ENCODE results near the gene NFX1. TPM values are rescaled to one million over a fixed set of nuclear protein-coding genes. Genes with fewer than 3 reads are reported as not detected.
"Not testable (repeated sequence)": the region's sequence is repeated elsewhere in the genome, so short reads cannot be mapped to it uniquely, and the experiment has no call there.

NFX1 gene
- polyA plus RNA-seq, 3 donors = 33.0 to 35.3 (median 33.5) TPM

DNA sequence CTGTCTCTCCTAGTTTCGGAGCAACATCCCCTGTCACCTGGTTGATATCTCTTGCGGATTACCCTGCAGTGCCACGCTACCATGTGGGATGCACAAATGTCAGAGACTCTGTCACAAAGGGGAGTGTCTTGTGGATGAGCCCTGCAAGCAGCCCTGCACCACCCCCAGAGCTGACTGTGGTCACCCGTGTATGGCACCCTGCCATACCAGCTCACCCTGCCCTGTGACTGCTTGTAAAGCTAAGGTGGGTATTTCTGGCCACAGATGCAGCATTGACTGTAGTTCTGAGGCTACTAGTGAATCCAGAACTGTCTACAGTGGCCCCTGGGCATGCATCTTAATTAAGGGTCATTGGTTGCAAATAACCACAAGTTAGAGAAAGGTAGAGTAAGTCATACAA is 61.2 kb downstream of the NFX1 start:
- no peak for DNase-seq (ENCODE audit: low read depth in 3 of 3, low spot score in 2 of 3)

GRCh38 chr9:33354651-33355211 is 64.4 kb downstream of the NFX1 start:
- no peak for DNase-seq (ENCODE audit: low read depth in 3 of 3, low spot score in 2 of 3)

GRCh38 chr9:33355933-33356332 is 65.6 kb downstream of the NFX1 start:
- DNase-seq (ENCODE audit: low read depth in 3 of 3, low spot score in 2 of 3) = no peak

DNA sequence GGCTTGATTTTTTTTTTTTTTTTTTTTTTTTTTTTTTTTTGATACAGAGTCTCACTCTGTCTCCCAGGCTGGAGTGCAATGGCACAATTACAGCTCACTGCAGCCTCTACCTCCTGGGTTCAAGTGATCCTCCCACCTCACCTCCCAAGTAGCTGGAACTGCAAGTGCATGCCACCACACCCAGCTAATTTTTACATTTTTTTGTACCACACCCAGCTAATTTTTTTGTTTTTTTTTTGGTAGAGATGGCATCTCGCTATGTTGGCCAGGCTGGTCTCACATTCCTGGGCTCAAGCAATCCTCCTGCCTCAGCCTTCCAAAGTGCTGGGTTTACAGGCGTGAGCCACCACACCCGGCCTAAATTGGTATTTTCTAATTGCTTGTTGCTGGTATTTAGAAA is 68.3 kb downstream of the NFX1 start:
- not testable (repeated sequence) for DNase-seq (ENCODE audit: low read depth in 3 of 3, low spot score in 2 of 3)

DNA sequence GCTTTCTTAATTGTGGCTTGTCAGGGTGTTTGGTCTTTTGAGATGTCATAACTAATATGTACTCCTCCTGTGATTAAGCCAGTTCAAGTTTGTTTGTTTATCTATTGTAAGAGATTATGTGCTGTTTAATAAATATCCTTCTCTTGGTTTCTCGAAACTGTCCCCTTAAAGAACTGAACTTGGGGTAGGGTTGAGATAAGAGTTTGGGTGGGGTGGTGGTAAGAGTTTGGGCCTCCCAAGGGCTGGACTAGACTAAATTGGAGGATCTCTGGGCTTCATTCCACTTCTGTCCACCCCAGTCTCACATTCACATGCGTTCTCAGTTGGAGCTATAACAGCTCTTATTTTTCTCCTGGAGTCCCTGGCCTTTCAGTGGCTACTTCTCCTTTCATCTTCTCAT is 73.8 kb downstream of the NFX1 start:
- no peak for DNase-seq (ENCODE audit: low read depth in 3 of 3, low spot score in 2 of 3)

- DNase-seq (ENCODE audit: low read depth in 3 of 3, low spot score in 2 of 3) = not testable (repeated sequence)
Measured at GRCh38 chr9:33364814-33365213, 74.5 kb downstream of the NFX1 start.

GRCh38 chr9:33366979-33367480 is 76.7 kb downstream of the NFX1 start:
- no peak for DNase-seq (ENCODE audit: low read depth in 3 of 3, low spot score in 2 of 3)

DNA sequence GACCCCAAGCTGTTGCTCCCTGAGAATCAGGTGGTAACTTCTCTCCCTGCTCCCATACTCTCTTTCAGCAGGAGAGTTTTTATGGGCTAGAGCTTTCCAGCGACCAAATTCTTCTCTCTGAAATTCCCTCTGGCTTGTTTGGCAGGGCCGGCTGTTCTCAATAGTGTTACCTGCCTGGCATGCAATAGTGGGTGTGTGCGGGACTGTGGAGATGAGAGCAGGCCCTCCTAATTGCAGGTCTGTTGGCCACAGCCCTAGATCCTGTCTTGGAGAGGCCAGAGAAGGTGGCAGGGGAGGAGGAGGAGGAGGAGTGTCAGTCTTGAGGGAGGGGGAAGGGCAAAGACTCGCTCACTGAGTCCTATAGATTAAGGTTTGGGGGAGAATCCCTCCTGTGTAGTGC is 82.6 kb downstream of the NFX1 start:
- DNase-seq (ENCODE audit: low read depth in 3 of 3, low spot score in 2 of 3) = no peak

DNA sequence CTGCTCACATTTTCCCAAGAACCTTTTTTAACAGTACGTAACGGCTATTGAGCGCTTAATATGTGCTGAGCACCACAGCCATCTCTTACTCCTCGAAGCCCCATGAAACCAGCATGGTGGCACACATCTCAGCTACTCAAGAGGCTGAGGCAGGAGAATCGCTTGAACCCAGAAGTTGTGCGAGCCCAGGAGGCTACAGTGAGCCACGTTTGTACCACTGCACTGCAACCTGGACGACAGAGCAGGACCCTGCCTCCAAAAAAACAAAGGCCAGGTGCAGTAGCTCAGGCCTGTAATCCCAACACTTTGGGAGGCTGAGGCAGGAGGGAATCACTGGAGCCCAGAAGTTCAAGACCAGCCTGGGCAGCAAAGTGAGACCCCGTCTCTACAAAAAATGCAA is 83.9 kb downstream of the NFX1 start:
- DNase-seq (ENCODE audit: low read depth in 3 of 3, low spot score in 2 of 3) = no peak

DNA sequence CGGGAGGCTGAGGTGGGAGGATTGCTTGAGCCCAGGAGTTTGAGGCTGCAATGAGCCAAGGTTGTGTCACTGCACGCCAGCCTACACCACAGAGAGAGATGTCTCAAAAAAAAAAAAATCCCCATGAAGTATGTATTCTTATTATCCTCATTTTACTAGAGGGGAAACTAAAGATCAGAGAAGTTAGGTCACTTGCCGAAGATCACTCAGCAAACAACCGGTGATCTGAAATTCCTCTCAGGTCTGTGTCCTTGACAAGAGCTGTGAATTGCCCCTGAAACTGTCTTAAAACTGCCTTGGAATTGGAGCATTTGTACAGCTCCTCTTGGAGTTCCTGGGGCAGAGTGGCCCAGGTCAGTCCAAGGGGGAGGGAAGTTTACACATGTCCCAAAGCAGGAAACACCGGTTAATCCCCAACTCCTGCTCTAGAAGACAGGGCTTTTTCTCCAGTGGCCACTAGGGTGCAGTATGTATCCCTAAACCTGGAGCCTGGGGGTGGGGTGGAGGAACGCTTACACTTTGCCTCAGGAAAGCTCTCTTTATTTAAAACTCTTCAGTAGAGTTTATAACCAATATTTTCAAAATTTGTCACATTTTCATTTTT is 84.4 kb downstream of the NFX1 start:
- peak; percentile 45 to 67 (median 64) for DNase-seq (ENCODE audit: low read depth in 3 of 3, low spot score in 2 of 3)

- peak in 1 of 3 donors; percentile 45 for DNase-seq (ENCODE audit: low read depth in 3 of 3, low spot score in 2 of 3)
Measured at GRCh38 chr9:33375238-33375840, 85.0 kb downstream of the NFX1 start.

DNA sequence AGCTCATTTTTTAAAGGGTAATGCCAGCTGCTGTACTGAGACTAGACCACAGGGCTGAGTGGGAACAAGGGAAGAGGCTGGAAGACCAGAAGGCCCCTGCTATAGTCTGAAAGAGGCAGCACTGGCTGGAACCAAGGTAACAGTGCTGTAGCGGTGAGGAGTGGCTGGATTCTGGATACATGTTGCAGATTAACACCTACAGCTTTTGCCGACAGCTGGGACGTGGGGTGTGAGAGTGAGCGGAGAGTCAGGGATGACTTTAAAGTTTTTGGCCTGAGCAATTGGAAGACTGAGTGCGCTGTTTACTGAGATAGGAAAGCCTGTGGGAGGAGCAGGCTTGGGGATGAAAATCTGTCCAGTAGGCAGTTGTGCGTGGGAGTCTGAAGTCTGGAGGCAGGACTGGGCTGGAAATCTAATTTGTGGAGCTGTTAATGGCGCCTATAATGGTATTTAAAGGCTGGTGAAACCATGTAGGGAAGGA is 85.6 kb downstream of the NFX1 start:
- no peak for DNase-seq (ENCODE audit: low read depth in 3 of 3, low spot score in 2 of 3)

DNA sequence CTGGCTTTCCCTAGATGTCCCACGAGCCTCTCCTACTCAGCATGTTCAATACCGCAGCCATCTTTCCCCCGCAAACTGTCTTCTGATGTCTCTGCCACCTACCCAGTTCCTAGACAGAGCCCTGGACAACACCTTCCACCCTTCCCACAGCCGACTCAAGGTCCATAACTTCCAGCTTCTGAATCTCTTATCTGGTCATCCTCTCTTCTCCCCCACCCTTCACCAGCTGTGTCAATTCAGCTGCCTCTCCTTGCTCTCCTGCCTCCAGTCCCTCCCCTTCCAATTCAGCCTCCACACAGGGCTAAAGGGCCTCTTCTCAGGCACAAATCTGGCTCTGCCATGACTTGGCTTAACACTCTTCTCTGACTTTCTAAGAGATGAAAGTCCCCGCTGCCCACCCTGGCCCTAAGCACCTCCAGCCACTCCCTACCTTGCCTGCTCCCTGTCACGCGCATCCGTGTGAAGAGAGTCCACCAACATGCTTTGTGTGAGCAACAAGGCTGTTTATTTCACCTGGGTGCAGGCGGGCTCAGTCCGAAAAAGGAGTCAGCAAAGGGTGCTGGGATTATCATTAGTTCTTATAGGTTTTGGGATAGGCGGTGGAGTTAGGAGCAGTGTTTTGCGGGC is 86.9 kb downstream of the NFX1 start:
- DNase-seq (ENCODE audit: low read depth in 3 of 3, low spot score in 2 of 3) = no peak

GRCh38 chr9:33378121-33378795 is 87.9 kb downstream of the NFX1 start:
- DNase-seq (ENCODE audit: low read depth in 3 of 3, low spot score in 2 of 3) = no peak

- no peak for DNase-seq (ENCODE audit: low read depth in 3 of 3, low spot score in 2 of 3)
Measured at GRCh38 chr9:33379666-33380389, 89.5 kb downstream of the NFX1 start.

DNA sequence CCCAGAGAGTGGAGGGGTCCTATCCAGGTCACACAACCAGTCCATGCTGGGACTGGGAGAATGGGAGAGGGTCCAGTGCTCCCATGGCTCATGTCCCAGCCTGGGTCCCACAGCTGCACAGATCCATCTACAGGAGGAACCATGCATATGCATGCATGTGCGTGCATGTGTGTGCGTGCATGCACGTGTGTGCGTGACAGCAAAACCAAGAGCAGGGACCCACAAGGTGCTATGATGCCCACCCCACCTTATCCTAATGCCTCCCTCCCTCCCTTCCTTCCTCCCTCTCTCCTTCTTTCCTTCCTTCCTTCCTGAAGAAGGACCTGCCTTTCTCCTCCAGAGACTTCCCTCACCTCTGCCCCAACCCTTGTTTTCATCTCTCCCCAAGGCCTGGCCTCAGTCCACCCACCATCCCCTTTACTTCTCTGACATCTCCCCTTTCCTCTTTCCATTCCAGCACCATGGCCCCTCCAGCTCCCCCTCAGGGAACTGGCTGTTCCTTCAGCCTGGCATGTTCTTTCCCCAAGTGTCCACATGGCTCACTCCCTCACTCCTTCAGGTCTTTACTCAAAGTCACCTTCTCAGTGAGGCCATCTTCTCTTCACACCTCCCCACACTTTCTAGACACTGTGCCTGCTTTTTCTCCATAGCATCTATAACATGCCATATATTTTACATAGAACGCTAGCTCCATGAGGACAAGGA is 90.2 kb downstream of the NFX1 start:
- DNase-seq (ENCODE audit: low read depth in 3 of 3, low spot score in 2 of 3) = no peak

GRCh38 chr9:33381231-33381791 is 91.0 kb downstream of the NFX1 start:
- no peak for DNase-seq (ENCODE audit: low read depth in 3 of 3, low spot score in 2 of 3)

GRCh38 chr9:33382397-33382796 is 92.1 kb downstream of the NFX1 start:
- DNase-seq (ENCODE audit: low read depth in 3 of 3, low spot score in 2 of 3) = not testable (repeated sequence)

DNA sequence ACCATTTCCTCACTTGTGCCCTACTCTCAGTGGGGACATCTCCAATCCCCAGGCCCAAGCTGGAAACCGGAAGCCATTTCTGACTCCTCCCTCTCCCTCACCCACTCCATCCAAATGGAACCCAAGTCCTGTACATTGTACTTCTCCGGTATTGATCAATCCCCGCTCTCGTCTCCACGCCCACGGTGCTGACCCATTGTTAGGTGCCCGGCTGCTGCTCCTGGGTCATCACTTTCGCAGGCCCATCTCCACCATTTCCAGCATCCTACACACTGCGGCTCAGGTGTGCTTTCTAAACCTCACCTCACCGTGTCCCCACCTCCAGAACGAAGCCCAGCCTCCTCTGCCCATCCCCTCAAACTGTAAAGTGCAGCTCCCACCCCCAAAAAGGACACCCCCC is 93.1 kb downstream of the NFX1 start:
- DNase-seq (ENCODE audit: low read depth in 3 of 3, low spot score in 2 of 3) = not testable (repeated sequence)

Data from right renal cortex interstitium (tissue), 3 donors.